ENCODE measurements around the gene PIBF1.
"Not testable (repeated sequence)": the region's sequence is repeated elsewhere in the genome, so short reads cannot be mapped to it uniquely, and the experiment has no call there.

The PIBF1 gene, protein sequence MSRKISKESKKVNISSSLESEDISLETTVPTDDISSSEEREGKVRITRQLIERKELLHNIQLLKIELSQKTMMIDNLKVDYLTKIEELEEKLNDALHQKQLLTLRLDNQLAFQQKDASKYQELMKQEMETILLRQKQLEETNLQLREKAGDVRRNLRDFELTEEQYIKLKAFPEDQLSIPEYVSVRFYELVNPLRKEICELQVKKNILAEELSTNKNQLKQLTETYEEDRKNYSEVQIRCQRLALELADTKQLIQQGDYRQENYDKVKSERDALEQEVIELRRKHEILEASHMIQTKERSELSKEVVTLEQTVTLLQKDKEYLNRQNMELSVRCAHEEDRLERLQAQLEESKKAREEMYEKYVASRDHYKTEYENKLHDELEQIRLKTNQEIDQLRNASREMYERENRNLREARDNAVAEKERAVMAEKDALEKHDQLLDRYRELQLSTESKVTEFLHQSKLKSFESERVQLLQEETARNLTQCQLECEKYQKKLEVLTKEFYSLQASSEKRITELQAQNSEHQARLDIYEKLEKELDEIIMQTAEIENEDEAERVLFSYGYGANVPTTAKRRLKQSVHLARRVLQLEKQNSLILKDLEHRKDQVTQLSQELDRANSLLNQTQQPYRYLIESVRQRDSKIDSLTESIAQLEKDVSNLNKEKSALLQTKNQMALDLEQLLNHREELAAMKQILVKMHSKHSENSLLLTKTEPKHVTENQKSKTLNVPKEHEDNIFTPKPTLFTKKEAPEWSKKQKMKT

DNA sequence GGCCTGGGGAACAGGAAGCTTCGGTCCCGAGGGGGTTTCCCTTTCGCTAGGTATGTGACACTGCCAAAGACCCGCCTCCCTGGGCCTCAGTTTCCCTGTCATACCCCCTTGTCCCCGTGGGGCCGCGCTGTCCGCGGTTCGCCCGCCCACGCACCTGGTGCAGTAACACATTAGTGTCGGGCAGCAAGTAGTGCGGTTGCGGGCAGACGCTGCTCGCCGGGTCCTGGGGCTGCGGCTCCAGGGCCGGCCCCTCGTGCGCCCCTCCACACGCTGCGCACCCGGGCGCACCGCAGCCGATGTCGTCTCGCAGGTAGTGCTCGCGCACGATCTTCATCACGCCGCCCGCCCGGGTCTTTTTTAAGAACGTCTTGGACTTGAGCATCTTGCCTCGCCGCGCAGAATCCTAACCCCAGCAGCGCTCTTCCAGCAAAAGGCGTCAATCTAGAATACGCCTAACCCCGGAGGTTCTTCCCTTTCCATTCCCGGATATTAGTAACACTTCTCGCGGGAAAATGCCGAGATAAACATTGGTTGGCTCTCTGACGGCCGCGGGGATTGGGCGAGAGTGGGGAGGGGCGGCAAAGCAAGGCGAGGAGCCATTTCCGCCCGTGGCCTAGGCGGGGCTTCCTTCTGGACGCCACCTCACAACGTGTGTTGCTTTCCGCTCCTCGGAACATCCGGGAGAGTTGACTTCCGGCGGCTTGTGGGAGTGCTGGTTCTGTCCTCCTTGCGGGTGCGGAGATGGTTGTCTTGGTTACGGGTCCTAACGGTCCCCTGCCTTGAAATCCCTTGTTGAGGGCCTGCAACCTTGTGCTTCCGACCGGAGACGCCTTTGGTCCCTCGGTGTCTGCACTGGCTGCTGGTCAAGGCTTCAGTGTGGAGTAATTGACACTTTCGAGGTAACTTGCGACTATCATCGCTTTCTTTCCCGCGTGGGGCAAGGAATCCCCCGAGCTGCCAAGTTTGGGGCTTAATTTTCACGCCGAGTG lies at the start of gene PIBF1, which contains the start of gene DIS3:
Gene PIBF1 (plus strand): TSS at position 683 of the 989 bp plus-strand sequence. CDS start 1,337 bp downstream, outside the sequence.
Gene DIS3 (minus strand): TSS at position 450 of the 989 bp plus-strand sequence. CDS start 68 bp downstream, at position 382.
- DNase-seq (ENCODE audit: low read depth in 2 of 2) = peak; percentile 90 to 92

GRCh38 chr13:72737033-72737432 lies 44.9 kb upstream of the PIBF1 start:
- DNase-seq (ENCODE audit: low read depth in 2 of 2) = no peak

DNA sequence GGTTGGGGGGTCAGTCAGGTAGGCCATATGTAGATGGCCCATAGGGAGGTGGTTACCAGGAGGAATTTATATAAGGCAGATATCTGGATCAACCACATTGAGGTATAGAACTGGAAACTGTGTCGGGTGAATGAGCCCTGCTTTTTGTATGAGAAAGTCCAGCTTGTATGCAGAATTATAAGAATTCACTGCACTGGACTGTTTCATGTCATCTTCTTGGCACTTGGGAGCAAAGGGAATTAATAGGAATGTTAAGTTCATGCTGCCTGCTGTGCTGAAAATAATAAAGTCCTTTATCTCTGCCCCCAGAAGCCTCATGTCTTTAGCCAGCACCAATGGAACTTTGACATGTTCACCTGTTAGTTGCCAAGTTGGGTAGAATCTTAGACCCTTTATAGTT lies 41.9 kb upstream of the PIBF1 start:
- no peak for DNase-seq (ENCODE audit: low read depth in 2 of 2)

DNA sequence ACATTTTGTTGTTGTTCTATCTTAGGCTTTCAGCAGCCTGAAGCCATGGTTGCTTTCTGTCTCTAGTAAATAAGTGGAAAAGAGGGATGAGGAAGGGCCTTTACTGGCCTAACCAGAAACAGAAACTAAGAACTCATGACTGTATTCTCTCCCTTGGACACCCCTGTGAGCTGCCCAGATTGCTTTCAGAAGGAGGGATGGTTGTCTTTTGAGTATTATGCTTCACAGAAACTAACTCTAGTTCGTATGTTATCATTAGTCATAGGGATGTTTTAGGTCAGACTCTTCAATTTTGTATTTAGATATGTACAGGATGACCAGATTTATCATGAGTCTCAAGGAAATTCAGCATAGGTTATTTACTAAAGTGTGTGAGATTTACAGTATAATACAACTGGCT lies 36.7 kb upstream of the PIBF1 start:
- DNase-seq (ENCODE audit: low read depth in 2 of 2) = no peak

- DNase-seq (ENCODE audit: low read depth in 2 of 2) = no peak
Measured at GRCh38 chr13:72751220-72751619, 30.7 kb upstream of the PIBF1 start.

GRCh38 chr13:72754111-72754510 lies 27.8 kb upstream of the PIBF1 start:
- DNase-seq (ENCODE audit: low read depth in 2 of 2) = no peak

DNA sequence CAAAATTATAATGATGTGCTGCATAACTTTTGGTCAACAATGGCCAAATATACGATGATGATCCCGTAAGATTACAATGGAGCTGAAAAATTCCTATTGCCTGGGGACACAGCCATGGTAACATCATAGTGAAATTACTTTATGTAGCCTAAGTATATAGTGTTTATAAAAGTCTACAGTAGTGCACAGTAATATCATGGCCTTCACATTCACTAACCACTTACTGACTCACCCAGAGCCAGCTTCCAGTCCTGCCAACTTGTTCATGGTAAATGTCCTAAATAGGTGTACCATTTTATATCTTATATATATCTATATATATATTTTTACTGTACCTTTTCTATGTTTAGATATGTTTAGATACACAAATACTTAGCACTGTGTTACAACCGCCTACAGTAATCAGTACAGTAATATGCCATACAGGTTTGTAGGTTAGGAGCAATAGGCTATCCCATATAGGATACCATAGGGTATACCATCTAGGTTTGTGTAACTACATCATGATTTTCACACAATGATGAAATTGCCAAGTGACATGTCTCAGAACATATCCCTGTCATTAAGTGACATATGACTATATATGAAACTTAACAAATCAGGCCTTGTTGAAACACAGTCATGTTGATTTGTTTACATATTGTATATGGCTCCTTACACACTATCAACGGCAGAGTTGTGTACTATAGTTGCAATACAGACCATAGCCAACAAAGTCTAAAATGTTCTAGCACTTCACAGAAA lies 24.0 kb upstream of the PIBF1 start:
- no peak for DNase-seq (ENCODE audit: low read depth in 2 of 2)

DNA sequence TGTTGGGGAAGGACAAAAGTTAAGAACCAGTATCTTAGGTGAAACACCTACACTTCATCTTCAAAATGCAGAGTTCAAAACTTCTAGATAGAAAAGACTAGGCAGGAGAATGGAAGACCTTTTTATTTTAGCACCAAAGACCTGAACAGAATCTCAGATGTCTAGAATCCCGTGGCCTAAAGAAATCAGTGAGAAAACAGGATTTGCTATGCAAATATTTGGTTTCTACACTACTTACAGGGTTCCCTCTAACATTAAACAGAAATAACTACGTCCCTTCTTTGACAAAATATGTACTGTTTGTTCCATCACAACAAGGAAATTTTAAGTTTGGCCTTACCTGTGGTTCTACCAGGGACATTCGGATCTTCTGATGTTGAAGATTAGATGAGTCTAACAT lies 21.7 kb upstream of the PIBF1 start:
- DNase-seq (ENCODE audit: low read depth in 2 of 2) = no peak

GRCh38 chr13:72763411-72763810 lies 18.5 kb upstream of the PIBF1 start:
- DNase-seq (ENCODE audit: low read depth in 2 of 2) = no peak

GRCh38 chr13:72774019-72774418 lies 7.9 kb upstream of the PIBF1 start:
- DNase-seq (ENCODE audit: low read depth in 2 of 2) = no peak

GRCh38 chr13:72782717-72783116 lies 784 bp downstream of the PIBF1 start:
- no peak for DNase-seq (ENCODE audit: low read depth in 2 of 2)

GRCh38 chr13:72784679-72785078 lies 2.7 kb downstream of the PIBF1 start:
- DNase-seq (ENCODE audit: low read depth in 2 of 2) = not testable (repeated sequence)

GRCh38 chr13:72788831-72789230 lies 6.9 kb downstream of the PIBF1 start:
- no peak for DNase-seq (ENCODE audit: low read depth in 2 of 2)

DNA sequence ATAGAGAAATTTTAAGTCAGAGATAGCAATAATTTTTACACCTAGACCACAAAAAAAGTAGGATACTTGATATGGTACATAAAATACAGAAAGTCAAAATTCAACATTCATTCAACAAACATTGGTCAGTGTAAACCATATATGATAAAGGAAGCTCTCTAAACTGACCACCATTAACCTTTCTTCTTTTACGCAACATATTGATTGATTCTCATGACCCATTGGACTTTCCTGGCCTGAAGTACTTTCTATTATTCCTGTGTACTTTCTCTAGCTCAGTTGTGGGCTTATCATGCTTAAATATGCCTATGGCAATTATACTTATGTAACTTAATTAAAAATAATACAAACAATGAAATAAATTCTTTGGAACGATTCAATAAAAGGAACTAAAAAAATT lies 10.7 kb downstream of the PIBF1 start:
- DNase-seq (ENCODE audit: low read depth in 2 of 2) = no peak

GRCh38 chr13:72798817-72799216 lies 16.9 kb downstream of the PIBF1 start:
- DNase-seq (ENCODE audit: low read depth in 2 of 2) = no peak

DNA sequence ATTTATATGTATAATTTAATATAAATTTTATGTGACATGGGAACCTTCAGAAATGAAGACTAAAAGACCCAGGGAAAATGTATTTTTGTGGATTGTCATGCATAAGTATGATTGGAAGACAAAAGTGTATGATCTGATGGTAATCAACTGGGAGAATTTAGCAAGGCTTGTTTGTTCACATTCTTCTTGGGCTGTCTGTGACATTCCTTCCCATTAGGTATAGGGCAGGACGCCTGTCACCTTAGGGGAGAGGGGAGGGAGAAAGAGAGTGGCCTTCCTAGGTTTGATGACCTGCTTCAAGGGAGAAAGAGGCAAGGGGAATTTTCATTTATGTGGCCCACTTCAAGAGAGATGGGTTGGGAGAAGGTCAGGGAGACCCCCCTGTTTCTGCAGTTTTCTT lies 22.4 kb downstream of the PIBF1 start:
- DNase-seq (ENCODE audit: low read depth in 2 of 2) = no peak

DNA sequence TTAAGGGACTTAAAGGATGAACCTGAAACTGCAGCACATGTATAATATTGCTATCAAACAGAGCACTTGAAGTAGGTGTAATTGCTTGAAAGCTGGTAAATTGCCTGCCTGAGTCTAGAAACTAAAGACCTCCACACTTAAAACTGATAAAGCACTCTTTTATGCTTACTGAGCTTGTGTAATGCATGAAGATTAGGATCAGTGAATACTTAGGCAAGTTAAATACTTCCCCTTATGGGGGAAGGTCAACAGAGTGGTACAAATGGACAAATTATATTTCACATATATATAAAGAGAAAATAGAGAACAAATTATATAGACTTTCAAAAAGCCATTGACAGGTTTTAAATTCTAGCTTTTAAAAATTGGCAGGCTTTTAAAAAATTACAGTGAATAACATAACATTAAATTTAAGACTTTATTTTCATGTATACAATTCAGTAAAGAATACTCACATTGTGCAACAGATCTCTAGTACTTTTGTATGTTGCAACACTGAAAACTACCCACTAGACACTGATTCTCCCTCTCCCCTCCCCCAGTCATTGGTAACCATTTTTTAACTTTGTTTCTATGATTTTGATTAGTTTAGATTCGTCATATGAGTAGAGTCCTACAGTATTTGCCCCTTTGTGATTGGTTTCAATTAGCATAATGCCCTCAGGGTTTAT lies 23.9 kb downstream of the PIBF1 start:
- DNase-seq (ENCODE audit: low read depth in 2 of 2) = no peak

DNA sequence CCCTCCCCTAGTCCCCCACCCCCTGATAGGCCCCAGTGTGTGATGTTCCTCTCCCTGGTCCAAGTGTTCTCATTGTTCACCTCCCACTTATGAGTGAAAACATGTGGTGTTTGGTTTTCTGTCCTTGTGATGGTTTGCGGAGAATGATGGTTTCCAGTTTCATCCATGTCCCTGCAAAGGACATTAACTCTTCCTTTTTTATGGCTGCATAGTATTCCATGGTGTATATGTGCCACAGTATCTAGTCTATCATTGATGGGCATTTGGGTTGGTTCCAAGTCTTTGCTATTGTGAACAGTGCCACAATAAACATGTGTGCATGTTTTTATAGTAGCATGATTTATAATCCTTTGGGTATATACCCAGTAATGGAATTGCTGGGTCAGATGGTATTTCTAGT lies 24.6 kb downstream of the PIBF1 start:
- not testable (repeated sequence) for DNase-seq (ENCODE audit: low read depth in 2 of 2)

GRCh38 chr13:72808917-72809500 lies 27.1 kb downstream of the PIBF1 start:
- DNase-seq (ENCODE audit: low read depth in 2 of 2) = no peak
